Endothelial cell of umbilical vein (primary cell): ENCODE results near the gene HNRNPH1. TPM values are rescaled to one million over a fixed set of nuclear protein-coding genes. Genes with fewer than 3 reads are reported as not detected.
A peak's percentile ranks its signal among the peaks of the same experiment; 100 is the strongest.
"Not testable (repeated sequence)": the region's sequence is repeated elsewhere in the genome, so short reads cannot be mapped to it uniquely, and the experiment has no call there.

ENCODE experiments used
- BruUV-seq: library from RNA; stranded (reverse); fragments of 400-500 nt; replicated peaks from 2 replicates; lab custom pipeline; 2021; lab: Mats Ljungman, UMichigan
- CTCF ChIA-PET: fragments of 300-600, 350-600 bp; sonication (Branson Sonifier 250); formaldehyde crosslinking; loops from one replicate; lab custom pipeline; 2021; ENCODE audit warnings: antibody characterized with exemption, inconsistent platforms; lab: Charles Lee
- POLR2A ChIA-PET: fragments of 300-600, 350-600 bp; sonication (Branson Sonifier 250); formaldehyde crosslinking; loops from one replicate; lab custom pipeline; 2021; ENCODE audit warnings: antibody characterized with exemption, inconsistent platforms; lab: Charles Lee
- DNase-seq: peaks from one replicate; pipeline ENCODE4 v3.0.0-alpha.2; 2011; ENCODE audit warnings: low read depth, low spot score
- FAIRE-seq: peaks from 2 replicates; lab custom pipeline; 2011; peaks lifted over from hg19 to GRCh38; lab: Jason Lieb, UNC
- H2AFZ ChIP-seq: 2 replicates; pipeline ENCODE4 v1.6.0; 2012; ENCODE audit warnings: low read depth, low read length, control low read depth, inconsistent platforms
- H3K27ac ChIP-seq: 2 replicates; pipeline ENCODE4 v1.5.1; 2011; ENCODE audit warnings: low read depth, mild to moderate bottlenecking, control low read depth, low read length, moderate library complexity; ENCODE audit not compliant: insufficient read depth
- H3K27me3 ChIP-seq, 2 experiments: 2 replicates each; pipeline versions ENCODE4 v1.6.0 to v1.6.1; 2011; ENCODE audit warnings: low read length in 2 of 2, mixed read lengths in 1 of 2; ENCODE audit not compliant: control insufficient read depth in 2 of 2, insufficient read depth in 2 of 2
- H3K36me3 ChIP-seq, 2 experiments: 2 replicates in 1 of 2; 3 replicates in 1 of 2; pipeline ENCODE4 v1.5.1; 2011; ENCODE audit warnings: low read length in 2 of 2, mild to moderate bottlenecking in 1 of 2, moderate library complexity in 1 of 2; ENCODE audit not compliant: control insufficient read depth in 2 of 2, insufficient read depth in 2 of 2; ENCODE audit errors: extremely low read depth in 1 of 2
- H3K4me1 ChIP-seq: 3 replicates; pipeline ENCODE4 v1.5.1; 2011; ENCODE audit warnings: mild to moderate bottlenecking, low read length; ENCODE audit not compliant: control insufficient read depth, insufficient read depth; ENCODE audit errors: extremely low read depth
- H3K4me2 ChIP-seq: 2 replicates; pipeline ENCODE4 v1.6.1; 2011; ENCODE audit warnings: low read length, control low read depth, mixed read lengths; ENCODE audit not compliant: insufficient read depth
- H3K4me3 ChIP-seq, 3 experiments: fragments of 200-600 bp in 1 of 3; sonication (generic), shearing (Covaris generic) in 1 of 3; replicated peaks in 1 of 3; 2 replicates each; pipeline ENCODE4 v1.5.1; 2011 to 2016; ENCODE audit warnings: control low read depth in 3 of 3, low read length in 3 of 3, mild to moderate bottlenecking in 2 of 3, inconsistent platforms in 1 of 3, low read depth in 1 of 3, moderate library complexity in 1 of 3; ENCODE audit not compliant: insufficient read depth in 1 of 3
- H3K79me2 ChIP-seq: 2 replicates; pipeline ENCODE4 v1.6.0; 2012; ENCODE audit warnings: low read length, inconsistent platforms; ENCODE audit not compliant: control insufficient read depth, insufficient read depth
- H3K9ac ChIP-seq: replicated peaks from 2 replicates; pipeline ENCODE3; 2011; ENCODE audit warnings: low read length, control low read depth; ENCODE audit not compliant: insufficient read depth; ENCODE audit errors: extremely low read depth
- H3K9me1 ChIP-seq: replicated peaks from 3 replicates; pipeline ENCODE4 v1.6.0; 2011; ENCODE audit warnings: mild to moderate bottlenecking, low read length; ENCODE audit not compliant: control insufficient read depth, insufficient read depth; ENCODE audit errors: extremely low read depth
- H3K9me3 ChIP-seq: replicated peaks from 2 replicates; pipeline ENCODE4 v1.5.1; 2012; ENCODE audit warnings: low read length, inconsistent platforms; ENCODE audit not compliant: control insufficient read depth, insufficient read depth
- H4K20me1 ChIP-seq: replicated peaks from 2 replicates; pipeline ENCODE3; 2011; ENCODE audit warnings: mild to moderate bottlenecking, low read length; ENCODE audit not compliant: control insufficient read depth, insufficient read depth; ENCODE audit errors: extremely low read depth
- CTCF ChIP-seq, 2 donors: IDR thresholded peaks; 1 replicate in 1 of 2; 2 replicates in 1 of 2; pipeline ENCODE4 v1.5.1; 2011; ENCODE audit warnings: low read length in 2 of 2, mild to moderate bottlenecking in 2 of 2, moderate library complexity in 2 of 2, control low read depth in 1 of 2, inconsistent platforms in 1 of 2, low read depth in 1 of 2; ENCODE audit not compliant: insufficient read depth in 1 of 2; ENCODE audit errors: extremely low read depth in 1 of 2
- EZH2 ChIP-seq: IDR thresholded peaks from 2 replicates; pipeline ENCODE4 v1.6.1; 2012; ENCODE audit warnings: borderline replicate concordance, low read depth, mild to moderate bottlenecking, moderate library complexity, low read length, inconsistent platforms; ENCODE audit not compliant: severe bottlenecking
- FOS ChIP-seq: IDR thresholded peaks from 2 replicates; pipeline ENCODE4 v1.6.1; 2011; ENCODE audit warnings: mild to moderate bottlenecking, low read length, moderate library complexity, borderline replicate concordance; ENCODE audit not compliant: insufficient read depth
- GATA2 ChIP-seq: IDR thresholded peaks from 2 replicates; pipeline ENCODE4 v1.7.0; 2011; ENCODE audit warnings: low read depth, mild to moderate bottlenecking, moderate library complexity, mixed read lengths, low read length; ENCODE audit not compliant: insufficient read length, insufficient read depth
- JUN ChIP-seq: IDR thresholded peaks from 2 replicates; pipeline ENCODE4 v1.6.1; 2011; ENCODE audit warnings: borderline replicate concordance, low read depth; ENCODE audit not compliant: insufficient read length, insufficient read depth
- MAX ChIP-seq: IDR thresholded peaks from 2 replicates; pipeline ENCODE4 v1.6.1; 2011; ENCODE audit not compliant: insufficient read depth, insufficient read length
- MYC ChIP-seq: IDR thresholded peaks from one replicate; pipeline ENCODE4 v1.6.1; 2011; ENCODE audit warnings: mild to moderate bottlenecking, low read depth, low read length
- POLR2A ChIP-seq: IDR thresholded peaks from 2 replicates; pipeline ENCODE4 v1.6.1; 2012; ENCODE audit warnings: low read depth, mild to moderate bottlenecking, control low read depth, low read length
- POLR2AphosphoS5 ChIP-seq: IDR thresholded peaks from 2 replicates; pipeline ENCODE4 v1.6.1; 2012; ENCODE audit warnings: low read depth, mild to moderate bottlenecking, control low read depth, low read length, moderate library complexity; ENCODE audit not compliant: insufficient read depth
- dilution Hi-C: fragments of 300-500 bp; cut with MboI; formaldehyde crosslinking; loops from one replicate; pipeline ENCODE4 v1.15.0; 2019; ENCODE audit warnings: low sequenced_read_pairs; ENCODE audit not compliant: extremely low pct_ligation_motif_present
- intact Hi-C: fragments of 100-400 bp; cut with micrococcal nuclease; formaldehyde crosslinking; loops from one replicate; pipeline ENCODE4 v1.10.0; 2022
- polyA plus RNA-seq, 4 experiments: library from polyadenylated mRNA; depleted of rRNA in 3 of 4; stranded (reverse) in 3 of 4; unstranded in 1 of 4; fragments of >200 nt; gene quantifications; 2 replicates each; pipeline versions ENCODE4 v1.2.1 to v1.2.3, GENCODE V29; 2011 to 2012; ENCODE audit warnings: missing spikeins in 1 of 4
- total RNA-seq: library from RNA; stranded (reverse); gene quantifications from 2 replicates; pipeline ENCODE4 v1.2.3, GENCODE V29; 2021

Gene HNRNPH1
- total and polyA plus RNA-seq, 2 donors (not counting 3 experiments of a cell fraction or from before 2014, with no cell fraction given), result 348 to 993 TPM

- POLR2A ChIA-PET, result interaction anchor here (1.5 kb wide), 1 partner anchor 10 kb away, joined by 4 read pairs; the partner anchor contains the start of gene HNRNPH1
- H3K27me3 ChIP-seq, H3K4me1 ChIP-seq, H3K9me1 ChIP-seq, H3K9me3 ChIP-seq, H3K79me2 ChIP-seq, H3K36me3 ChIP-seq, H4K20me1 ChIP-seq, H2AFZ ChIP-seq, dilution Hi-C loops, intact Hi-C loops, FAIRE-seq, CTCF ChIA-PET, H3K4me2 ChIP-seq, H3K27ac ChIP-seq, H3K9ac ChIP-seq, DNase-seq: not testable (repeated sequence)
- H3K4me3 ChIP-seq, result peak overlapping the region in 2 of 3 experiments; percentile 36 to 45
- BruUV-seq, result TSS peak; percentile 22
These were observed 10.3 kb upstream of the HNRNPH1 start for GRCh38 chr5:179633501-179634369.

GRCh38 chr5:179624841-179625271 is 1.4 kb upstream of the HNRNPH1 start:
- Histone ChIP-seq H3K36me3 (peaks cover 11 to 20% of the 10 kb centered on the region in 2 experiments), H3K4me3 (no peak overlapping the region), H3K79me2 (peaks cover 39% of the 10 kb centered on the region), H3K27ac (peak overlapping the region; percentile 73), H3K4me2 (peak overlapping the region; percentile 63), H3K9ac (peak overlapping the region; percentile 86), H3K9me3 (no peaks in the 10 kb centered on the region), H4K20me1 (peaks cover 14% of the 10 kb centered on the region), H3K4me1 (peaks cover 24% of the 10 kb centered on the region), H3K27me3 (no peaks in the 10 kb centered on the region), H3K9me1 (no peaks in the 10 kb centered on the region), H2AFZ (peak overlapping the region; percentile 56)
- FAIRE-seq (no peak), DNase-seq (no peak)
- dilution Hi-C loops (no loop called here), intact Hi-C loops (loop anchor here (5.0 kb wide), 3 partner anchors 73 to 192 kb away; partner anchors contain the start of genes MAML1 and RUFY1)
- ChIA-PET CTCF (interaction anchor here (0.6 kb wide), 1 partner anchor 1006 kb away, joined by 3 read pairs; no protein-coding TSS in a partner anchor), POLR2A (interaction anchor here (2.2 kb wide), 1 partner anchor 11 kb away, joined by 30 read pairs; no protein-coding TSS in a partner anchor)
- BruUV-seq, result no TSS peak
- TF ChIP-seq GATA2 (no peak), FOS (no peak), POLR2A (no peak), MYC (no peak), POLR2AphosphoS5 (no peak), JUN (no peak), MAX (no peak), CTCF (IDR thresholded peaks at IDR 0.05; ENCODE audit: extremely low read depth in 1 of 2, insufficient read depth in 1 of 2, low read depth in 1 of 2, low read length in 2 of 2) (no peak), EZH2 (no peak)
